ENCODE data around the gene GRIA3. TPM values are rescaled to one million over a fixed set of nuclear protein-coding genes. Genes with fewer than 3 reads are reported as not detected.

GRIA3 gene
- total RNA-seq, 1 donor from 2014 or later, result 18.6 TPM

DNA sequence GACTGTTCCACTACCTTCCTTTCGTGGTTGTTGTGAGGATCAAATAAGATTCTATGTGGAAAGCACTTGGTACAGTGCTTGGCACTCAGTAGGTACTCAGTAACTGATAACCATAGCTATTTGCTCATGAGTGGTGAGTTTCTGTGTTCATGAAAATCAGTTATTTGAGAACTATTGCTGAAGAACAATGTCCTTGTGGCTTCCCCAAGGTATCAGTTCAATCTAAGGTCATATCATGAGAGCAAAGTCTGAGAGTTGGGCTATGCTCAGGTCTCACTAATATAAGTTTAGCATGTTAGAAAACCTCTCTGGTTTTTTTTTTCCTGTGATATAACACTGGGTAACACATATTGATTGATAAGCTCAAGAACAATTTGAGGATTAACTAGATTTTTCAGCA is 147.8 kb downstream of the GRIA3 start:
- Histone ChIP-seq H3K9me3 (ENCODE audit: insufficient read depth, low read depth, low read length) (no peaks in the 10 kb centered on the region), H3K4me1 (ENCODE audit: insufficient read depth, low read length) (no peaks in the 10 kb centered on the region), H3K4me3 (ENCODE audit: insufficient read depth, low read depth, low read length) (no peak overlapping the region), H3K27me3 (ENCODE audit: insufficient read depth, low read length) (no peaks in the 10 kb centered on the region), H3K9ac (ENCODE audit: low read length) (no peak overlapping the region), H2AFZ (ENCODE audit: low read depth, low read length) (no peak overlapping the region), H3K36me3 (ENCODE audit: insufficient read depth, low read length) (no peaks in the 10 kb centered on the region), H3K79me2 (ENCODE audit: insufficient read depth, low read length) (no peaks in the 10 kb centered on the region), H3K27ac (ENCODE audit: low read depth, low read length) (no peak overlapping the region), H4K20me1 (ENCODE audit: insufficient read depth, low read length) (no peaks in the 10 kb centered on the region), H3K4me2 (ENCODE audit: low read length) (no peak overlapping the region)
- Mint-ChIP-seq H3K27me3 (ENCODE audit: low read depth, unreplicated experiment) (no peaks in the 10 kb centered on the region), H3K4me1 (ENCODE audit: low read depth, unreplicated experiment) (no peaks in the 10 kb centered on the region), H3K36me3 (ENCODE audit: low read depth, unreplicated experiment) (no peaks in the 10 kb centered on the region), H3K27ac (ENCODE audit: unreplicated experiment) (no peak overlapping the region), H3K4me3 (ENCODE audit: unreplicated experiment) (no peak overlapping the region), H3K9me3 (ENCODE audit: unreplicated experiment) (no peaks in the 10 kb centered on the region)
- DNase-seq (ENCODE audit: low read depth) (no peak), FAIRE-seq (no peak)
- TF ChIP-seq, protein P1, sequence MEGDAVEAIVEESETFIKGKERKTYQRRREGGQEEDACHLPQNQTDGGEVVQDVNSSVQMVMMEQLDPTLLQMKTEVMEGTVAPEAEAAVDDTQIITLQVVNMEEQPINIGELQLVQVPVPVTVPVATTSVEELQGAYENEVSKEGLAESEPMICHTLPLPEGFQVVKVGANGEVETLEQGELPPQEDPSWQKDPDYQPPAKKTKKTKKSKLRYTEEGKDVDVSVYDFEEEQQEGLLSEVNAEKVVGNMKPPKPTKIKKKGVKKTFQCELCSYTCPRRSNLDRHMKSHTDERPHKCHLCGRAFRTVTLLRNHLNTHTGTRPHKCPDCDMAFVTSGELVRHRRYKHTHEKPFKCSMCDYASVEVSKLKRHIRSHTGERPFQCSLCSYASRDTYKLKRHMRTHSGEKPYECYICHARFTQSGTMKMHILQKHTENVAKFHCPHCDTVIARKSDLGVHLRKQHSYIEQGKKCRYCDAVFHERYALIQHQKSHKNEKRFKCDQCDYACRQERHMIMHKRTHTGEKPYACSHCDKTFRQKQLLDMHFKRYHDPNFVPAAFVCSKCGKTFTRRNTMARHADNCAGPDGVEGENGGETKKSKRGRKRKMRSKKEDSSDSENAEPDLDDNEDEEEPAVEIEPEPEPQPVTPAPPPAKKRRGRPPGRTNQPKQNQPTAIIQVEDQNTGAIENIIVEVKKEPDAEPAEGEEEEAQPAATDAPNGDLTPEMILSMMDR (IDR thresholded peaks at IDR 0.05; ENCODE audit: insufficient read depth, low read depth, low read length), result no peak
- no peak for TF ChIP-seq EZH2 (IDR thresholded peaks at IDR 0.05; ENCODE audit: insufficient read depth, low read length)

DNA sequence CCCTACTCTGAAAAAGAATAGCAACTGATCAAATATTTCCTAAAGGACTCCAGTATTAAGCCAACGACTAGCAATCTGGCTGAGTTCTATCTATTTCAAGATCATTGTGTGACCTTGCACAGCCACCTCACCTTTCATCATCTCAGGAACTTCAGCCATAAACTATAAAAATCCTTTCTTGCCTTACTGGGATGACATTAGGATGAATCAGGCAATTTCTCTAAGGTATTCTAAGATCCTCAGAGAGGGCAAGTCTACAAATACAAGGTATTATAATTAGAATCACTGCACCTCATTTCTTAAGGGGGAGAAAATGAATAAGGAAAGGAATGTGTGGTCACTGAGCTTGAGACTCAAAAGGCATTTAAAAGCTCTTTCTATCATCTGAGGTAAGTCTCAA is 152.6 kb downstream of the GRIA3 start:
- H3K36me3 Mint-ChIP-seq (ENCODE audit: low read depth, unreplicated experiment), result no peaks in the 10 kb centered on the region
- no peak overlapping the region for H3K4me3 Mint-ChIP-seq (ENCODE audit: unreplicated experiment)
- peak; percentile 4 for DNase-seq (ENCODE audit: low read depth)
- no peak for TF ChIP-seq EZH2 (IDR thresholded peaks at IDR 0.05; ENCODE audit: insufficient read depth, low read length)
- TF ChIP-seq, protein P1 (IDR thresholded peaks at IDR 0.05; ENCODE audit: insufficient read depth, low read depth, low read length), result no peak
- H4K20me1 ChIP-seq (ENCODE audit: insufficient read depth, low read length), result no peaks in the 10 kb centered on the region
- no peak overlapping the region for H3K4me3 ChIP-seq (ENCODE audit: insufficient read depth, low read depth, low read length)
- H2AFZ ChIP-seq (ENCODE audit: low read depth, low read length), result no peak overlapping the region
- no peaks in the 10 kb centered on the region for H3K79me2 ChIP-seq (ENCODE audit: insufficient read depth, low read length)
- no peak overlapping the region for H3K9ac ChIP-seq (ENCODE audit: low read length)
- peak; percentile 95 for FAIRE-seq
- peaks cover 3% of the 10 kb centered on the region for H3K4me1 Mint-ChIP-seq (ENCODE audit: low read depth, unreplicated experiment)
- H3K9me3 ChIP-seq (ENCODE audit: insufficient read depth, low read depth, low read length), result no peaks in the 10 kb centered on the region
- no peaks in the 10 kb centered on the region for H3K4me1 ChIP-seq (ENCODE audit: insufficient read depth, low read length)
- no peaks in the 10 kb centered on the region for H3K27me3 ChIP-seq (ENCODE audit: insufficient read depth, low read length)
- no peak overlapping the region for H3K27ac Mint-ChIP-seq (ENCODE audit: unreplicated experiment)
- no peak overlapping the region for H3K4me2 ChIP-seq (ENCODE audit: low read length)
- no peaks in the 10 kb centered on the region for H3K36me3 ChIP-seq (ENCODE audit: insufficient read depth, low read length)
- no peaks in the 10 kb centered on the region for H3K9me3 Mint-ChIP-seq (ENCODE audit: unreplicated experiment)
- no peak overlapping the region for H3K27ac ChIP-seq (ENCODE audit: low read depth, low read length)
- no peaks in the 10 kb centered on the region for H3K27me3 Mint-ChIP-seq (ENCODE audit: low read depth, unreplicated experiment)

DNA sequence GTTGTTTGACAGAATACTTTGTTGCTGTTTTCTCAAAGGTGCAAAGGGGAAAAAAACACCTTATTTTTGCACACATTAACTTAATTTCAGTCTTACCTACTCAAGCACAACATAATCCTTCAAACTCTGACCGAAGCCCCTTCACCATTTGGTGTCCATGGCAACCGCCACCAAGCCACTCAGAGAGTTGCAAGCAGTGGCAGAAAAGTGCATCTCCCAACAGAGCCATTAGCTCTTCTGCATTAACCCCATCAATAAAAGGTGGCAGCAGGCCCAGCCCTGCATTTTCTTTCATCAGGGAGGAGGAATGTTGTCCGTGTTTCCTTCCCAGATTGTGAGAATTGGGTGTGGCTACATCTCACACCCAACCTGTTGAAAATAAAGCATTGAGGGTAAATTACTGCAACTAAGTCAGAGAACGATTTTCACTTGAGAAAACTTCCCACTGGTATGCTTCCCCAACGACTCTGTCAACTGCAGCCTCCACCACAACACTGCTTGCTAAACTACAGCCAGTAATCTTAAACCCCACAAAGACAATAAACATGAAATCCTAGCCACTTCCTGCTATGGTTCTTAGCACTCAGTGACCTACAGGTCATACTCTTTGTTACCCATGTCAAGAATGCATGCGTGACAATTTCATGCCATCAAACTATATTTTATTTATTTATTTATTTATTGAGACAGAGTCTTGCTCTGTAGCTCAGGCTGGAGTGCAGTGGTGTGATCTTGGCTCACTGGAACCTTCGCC is 154.0 kb downstream of the GRIA3 start:
- Histone ChIP-seq H3K27ac (ENCODE audit: low read depth, low read length) (no peak overlapping the region), H2AFZ (ENCODE audit: low read depth, low read length) (no peak overlapping the region), H3K4me2 (ENCODE audit: low read length) (no peak overlapping the region), H3K9me3 (ENCODE audit: insufficient read depth, low read depth, low read length) (no peaks in the 10 kb centered on the region), H3K4me1 (ENCODE audit: insufficient read depth, low read length) (no peaks in the 10 kb centered on the region), H3K27me3 (ENCODE audit: insufficient read depth, low read length) (no peaks in the 10 kb centered on the region), H3K36me3 (ENCODE audit: insufficient read depth, low read length) (no peaks in the 10 kb centered on the region), H3K4me3 (ENCODE audit: insufficient read depth, low read depth, low read length) (no peak overlapping the region), H4K20me1 (ENCODE audit: insufficient read depth, low read length) (no peaks in the 10 kb centered on the region), H3K9ac (ENCODE audit: low read length) (no peak overlapping the region), H3K79me2 (ENCODE audit: insufficient read depth, low read length) (no peaks in the 10 kb centered on the region)
- TF ChIP-seq EZH2 (IDR thresholded peaks at IDR 0.05; ENCODE audit: insufficient read depth, low read length), result no peak
- TF ChIP-seq, protein P1 (IDR thresholded peaks at IDR 0.05; ENCODE audit: insufficient read depth, low read depth, low read length), result no peak
- Mint-ChIP-seq H3K27me3 (ENCODE audit: low read depth, unreplicated experiment) (no peaks in the 10 kb centered on the region), H3K27ac (ENCODE audit: unreplicated experiment) (no peak overlapping the region), H3K9me3 (ENCODE audit: unreplicated experiment) (no peaks in the 10 kb centered on the region), H3K36me3 (ENCODE audit: low read depth, unreplicated experiment) (no peaks in the 10 kb centered on the region), H3K4me1 (ENCODE audit: low read depth, unreplicated experiment) (peaks cover 3% of the 10 kb centered on the region), H3K4me3 (ENCODE audit: unreplicated experiment) (no peak overlapping the region)
- DNase-seq (ENCODE audit: low read depth) (peak; percentile 1), FAIRE-seq (peak; percentile 87)
